Left forelimb (tissue), 1 donor: ENCODE data around the gene PLGRKT.
"Not testable (repeated sequence)": the region's sequence is repeated elsewhere in the genome, so short reads cannot be mapped to it uniquely, and the experiment has no call there.

Source experiments
- DNase-seq: peaks from one replicate; pipeline ENCODE4 v3.0.0-alpha.2; 2018; ENCODE audit warnings: low spot score

PLGRKT gene

DNA sequence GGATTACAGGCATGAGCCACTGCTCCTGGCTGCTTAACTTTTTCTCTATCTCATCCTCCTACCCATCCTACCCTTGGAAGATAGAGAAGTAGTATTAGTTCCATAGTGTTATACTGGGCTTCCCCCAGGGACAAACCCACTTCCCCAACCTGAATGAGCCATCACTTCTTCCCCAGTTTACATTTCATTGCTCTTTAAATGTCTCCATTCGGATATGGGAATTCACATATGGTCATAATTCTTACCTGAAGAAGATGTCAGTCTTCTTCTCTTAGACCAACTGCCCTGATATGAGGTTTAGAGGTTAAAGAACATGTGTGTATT lies 14.5 kb upstream of the PLGRKT start:
- DNase-seq: no peak

DNA sequence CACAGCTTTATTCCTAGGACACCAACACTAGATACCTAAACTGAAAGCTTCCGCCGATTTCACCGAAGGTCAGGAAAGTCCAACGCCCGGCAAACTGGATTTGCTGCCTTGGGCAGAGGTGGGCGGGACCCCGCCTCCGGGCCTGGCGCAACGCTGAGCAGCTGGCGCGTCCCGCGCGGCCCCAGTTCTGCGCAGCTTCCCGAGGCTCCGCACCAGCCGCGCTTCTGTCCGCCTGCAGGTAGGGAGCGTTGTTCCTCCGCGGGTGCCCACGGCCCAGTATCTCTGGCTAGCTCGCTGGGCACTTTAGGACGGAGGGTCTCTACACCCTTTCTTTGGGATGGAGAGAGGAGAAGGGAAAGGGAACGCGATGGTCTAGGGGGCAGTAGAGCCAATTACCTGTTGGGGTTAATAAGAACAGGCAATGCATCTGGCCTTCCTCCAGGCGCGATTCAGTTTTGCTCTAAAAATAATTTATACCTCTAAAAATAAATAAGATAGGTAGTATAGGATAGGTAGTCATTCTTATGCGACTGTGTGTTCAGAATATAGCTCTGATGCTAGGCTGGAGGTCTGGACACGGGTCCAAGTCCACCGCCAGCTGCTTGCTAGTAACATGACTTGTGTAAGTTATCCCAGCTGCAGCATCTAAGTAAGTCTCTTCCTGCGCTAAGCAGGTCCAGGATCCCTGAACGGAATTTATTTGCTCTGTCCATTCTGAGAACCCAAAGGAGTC lies 12.8 kb upstream of the PLGRKT start, which contains the start of gene CD274:
Gene CD274 (plus strand): TSS at position 184 of the 733 bp plus-strand sequence. CDS start 5,572 bp downstream, outside the sequence.
- DNase-seq: peak; percentile 88

GRCh38 chr9:5449521-5450358 lies 12.0 kb upstream of the PLGRKT start:
- no peak for DNase-seq

DNA sequence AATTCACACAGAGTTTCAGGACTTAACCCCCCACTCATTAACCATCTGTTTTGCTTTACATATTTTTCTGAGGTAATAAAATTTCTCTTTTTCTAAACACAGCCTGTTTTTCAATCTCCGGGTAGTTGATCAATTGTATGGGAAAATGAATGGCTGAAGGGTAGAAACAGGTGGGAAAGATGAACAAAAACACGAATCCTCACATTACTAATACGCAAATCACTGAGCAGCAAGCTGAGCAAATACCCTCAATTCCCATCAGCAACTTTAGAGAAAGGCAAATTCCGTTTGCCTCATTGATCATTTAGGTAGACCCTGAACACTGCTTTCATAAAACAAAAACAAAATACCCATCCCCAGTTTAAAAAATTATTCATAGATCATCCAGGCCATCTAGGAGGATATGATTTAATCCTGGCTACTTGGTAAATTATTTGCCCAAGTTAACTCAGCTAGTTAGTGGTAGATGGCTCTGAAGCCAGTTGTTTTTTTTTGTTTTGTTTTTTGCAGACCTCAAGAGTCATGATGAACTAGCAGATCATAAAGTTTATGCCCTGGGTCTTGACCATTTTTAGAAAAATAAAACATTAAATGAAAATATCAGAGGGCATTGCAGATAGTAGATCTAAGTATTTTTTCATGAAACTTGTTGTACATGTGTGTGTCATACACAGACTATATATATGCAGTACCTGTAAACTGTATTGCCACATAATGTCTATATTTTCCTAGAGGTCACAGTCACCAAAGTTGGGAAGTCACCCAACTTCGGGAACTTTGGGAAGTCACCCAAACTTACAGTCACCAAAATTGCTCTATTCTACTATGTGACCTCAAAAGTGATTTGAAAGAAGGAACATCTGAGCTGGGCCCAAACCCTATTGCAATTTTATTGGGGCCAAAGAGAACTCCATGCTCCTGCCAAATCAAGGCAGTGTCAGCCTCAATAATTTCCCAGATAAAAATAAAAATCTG lies 11.0 kb upstream of the PLGRKT start:
- DNase-seq: no peak

GRCh38 chr9:5448016-5448415 lies 10.3 kb upstream of the PLGRKT start:
- DNase-seq: no peak

GRCh38 chr9:5447337-5447736 lies 9.6 kb upstream of the PLGRKT start:
- no peak for DNase-seq

DNA sequence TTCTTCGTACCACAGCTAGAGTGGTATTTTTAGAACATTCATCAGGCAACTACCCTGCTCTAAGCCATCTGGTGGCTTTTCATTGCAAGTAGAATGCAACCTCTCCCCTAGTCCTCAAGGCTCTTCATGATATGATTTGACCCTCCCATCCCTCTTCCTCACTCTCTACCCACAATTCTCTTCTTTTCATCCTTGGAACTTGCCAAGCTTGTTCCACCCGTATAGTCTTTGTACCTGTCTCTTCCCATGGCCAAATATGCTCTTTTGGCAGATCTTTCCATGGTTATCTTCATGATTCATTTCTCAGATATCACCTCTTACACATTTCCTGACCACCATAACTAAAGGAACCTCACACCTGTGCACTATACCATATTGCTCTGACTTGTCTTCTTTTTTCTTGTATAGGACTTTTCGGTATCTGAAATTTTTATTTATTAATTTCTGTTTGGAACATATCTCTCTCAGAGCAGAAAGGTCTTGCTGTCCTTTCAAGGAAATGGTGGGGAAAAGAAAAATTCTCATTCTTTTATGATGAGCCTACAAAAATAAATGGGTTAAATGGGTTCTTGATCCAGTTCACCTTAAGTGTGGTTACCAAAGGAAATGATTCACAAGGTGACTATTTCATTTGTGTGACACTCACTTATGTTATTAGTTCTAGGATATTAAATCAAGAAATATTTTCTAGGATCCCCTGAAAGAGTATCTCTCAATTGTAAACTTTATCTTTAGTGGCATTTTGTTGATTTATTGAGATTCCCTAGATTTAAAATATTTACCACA lies 8.9 kb upstream of the PLGRKT start:
- DNase-seq: no peak

GRCh38 chr9:5445886-5446285 lies 8.2 kb upstream of the PLGRKT start:
- DNase-seq: no peak

DNA sequence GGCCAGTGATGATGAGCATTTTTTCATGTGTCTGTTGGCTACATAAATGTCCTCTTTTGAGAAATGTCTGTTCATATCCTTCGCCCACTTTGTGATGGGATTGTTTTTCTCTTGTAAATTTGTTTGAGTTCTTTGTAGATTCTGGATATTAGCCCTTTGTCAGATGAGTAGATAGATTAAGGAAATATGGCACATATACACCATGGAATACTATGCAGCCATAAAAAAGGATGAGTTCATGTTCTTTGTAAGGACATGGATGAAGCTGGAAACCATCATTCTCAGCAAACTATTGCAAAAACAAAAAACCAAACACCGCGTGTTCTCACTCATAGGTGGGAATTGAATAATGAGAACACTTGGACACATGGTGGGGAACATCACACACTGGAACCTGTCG lies 7.4 kb upstream of the PLGRKT start:
- not testable (repeated sequence) for DNase-seq

GRCh38 chr9:5443850-5444249 lies 6.1 kb upstream of the PLGRKT start:
- DNase-seq: no peak

GRCh38 chr9:5442400-5443011 lies 4.8 kb upstream of the PLGRKT start:
- no peak for DNase-seq

DNA sequence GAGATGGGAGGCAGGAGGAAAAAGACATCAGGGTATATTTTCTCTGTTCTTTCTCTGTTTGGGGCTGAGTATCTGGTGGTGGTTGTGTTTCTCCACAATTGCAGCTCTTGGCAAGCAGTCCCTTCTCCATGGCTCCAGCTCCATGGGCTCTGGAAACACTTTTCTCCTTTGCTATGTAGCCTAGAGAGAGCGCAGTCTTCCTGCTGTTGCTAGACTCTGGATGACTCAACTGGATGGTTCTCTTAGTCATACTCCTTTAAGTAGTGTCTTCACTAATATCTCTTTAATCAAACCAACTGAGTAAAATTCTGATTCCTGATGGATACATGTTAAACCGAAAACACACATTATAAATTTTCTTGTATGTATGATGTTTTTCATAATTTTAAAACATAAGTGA lies 3.3 kb upstream of the PLGRKT start:
- no peak for DNase-seq

GRCh38 chr9:5440426-5440825 lies 2.7 kb upstream of the PLGRKT start:
- no peak for DNase-seq

- DNase-seq: no peak
Measured at GRCh38 chr9:5438301-5439162, 807 bp upstream of the PLGRKT start.

DNA sequence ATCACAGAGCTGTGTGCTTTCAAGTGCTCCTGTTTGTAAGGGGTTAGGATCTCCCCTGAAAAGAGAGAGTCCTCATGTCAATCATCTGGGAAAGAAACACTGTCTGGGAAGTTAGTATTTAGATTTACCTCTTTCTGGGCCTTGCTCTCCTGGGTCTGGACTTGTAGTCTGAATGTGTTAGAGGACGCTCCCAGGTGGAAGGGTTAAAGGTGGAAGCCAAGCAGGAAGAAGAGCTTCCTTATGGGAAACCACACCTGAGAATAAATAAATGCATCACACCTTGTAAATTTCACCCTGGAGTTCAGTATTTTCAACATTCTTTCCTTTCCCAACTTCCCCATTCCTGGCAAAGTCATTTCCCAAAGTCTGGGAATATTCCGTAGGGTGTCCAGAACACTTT lies 1.3 kb downstream of the PLGRKT start:
- no peak for DNase-seq

GRCh38 chr9:5435912-5436311 lies 1.8 kb downstream of the PLGRKT start:
- no peak for DNase-seq

DNA sequence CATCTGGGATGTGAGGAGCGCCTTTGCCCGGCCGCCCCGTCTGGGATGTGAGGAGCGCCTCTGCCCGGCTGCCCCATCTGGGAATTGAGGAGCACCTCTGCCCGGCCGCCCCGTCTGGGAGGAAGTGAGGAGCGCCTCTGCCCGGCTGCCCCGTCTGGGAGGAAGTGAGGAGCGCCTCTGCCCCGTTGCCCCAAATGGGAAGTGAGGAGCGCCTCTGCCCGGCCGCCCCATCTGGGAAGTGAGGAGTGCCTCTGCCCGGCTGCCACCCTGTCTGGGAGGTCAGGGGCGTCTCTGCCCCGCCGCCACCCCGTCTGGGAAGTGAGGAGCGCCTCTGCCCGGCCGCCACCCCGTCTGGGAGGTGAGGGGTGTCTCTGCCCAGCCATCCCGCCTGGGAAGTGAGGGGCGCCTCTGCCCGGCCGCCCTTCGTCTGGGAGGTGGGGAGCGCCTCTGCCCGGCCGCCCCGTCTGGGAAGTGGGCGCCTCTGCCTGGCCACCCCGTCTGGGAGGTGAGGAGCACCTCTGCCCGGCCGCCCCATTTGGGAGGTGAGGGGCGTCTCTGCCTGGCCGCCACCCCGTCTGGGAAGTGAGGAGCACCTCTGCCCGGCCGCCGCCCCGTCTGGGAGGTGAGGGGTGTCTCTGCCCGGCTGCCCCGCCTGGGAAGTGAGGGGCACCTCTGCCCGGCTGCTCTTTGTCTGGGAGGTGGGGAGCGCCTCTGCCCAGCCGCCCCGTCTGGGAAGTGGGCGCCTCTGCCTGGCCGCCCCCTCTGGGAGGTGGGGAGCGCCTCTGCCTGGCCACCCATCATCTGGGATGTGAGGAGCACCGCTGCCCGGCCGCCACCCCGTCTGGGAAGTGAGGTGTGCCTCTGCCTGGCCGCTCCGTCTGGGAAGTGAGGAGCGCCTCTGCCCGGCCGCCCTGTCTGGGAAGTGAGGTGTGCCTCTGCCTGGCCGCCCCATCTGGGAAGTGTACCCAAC lies 3.6 kb downstream of the PLGRKT start:
- DNase-seq: not testable (repeated sequence)

GRCh38 chr9:5433328-5433727 lies 4.4 kb downstream of the PLGRKT start:
- DNase-seq: not testable (repeated sequence)

DNA sequence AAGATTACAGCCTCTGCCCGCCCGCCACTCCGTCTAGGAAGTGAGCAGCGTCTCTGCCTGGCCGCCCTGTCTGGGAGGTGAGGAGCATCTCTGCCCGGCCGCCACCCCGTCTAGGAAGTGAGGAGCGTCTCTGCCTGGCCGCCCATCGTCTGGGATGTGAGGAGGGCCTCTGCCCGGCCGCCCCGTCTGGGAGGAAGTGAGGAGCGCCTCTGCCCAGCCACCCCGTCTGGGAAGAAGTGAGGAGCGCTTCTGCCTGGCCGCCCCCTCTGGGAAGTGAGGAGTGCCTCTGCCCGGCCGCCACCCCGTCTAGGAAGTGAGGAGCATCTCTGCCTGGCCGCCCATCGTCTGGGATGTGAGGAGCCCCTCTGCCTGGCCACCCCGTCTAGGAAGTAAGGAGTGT lies 4.8 kb downstream of the PLGRKT start:
- DNase-seq: not testable (repeated sequence)
